Nephron progenitor cell (in vitro differentiated cells): Measurements from ENCODE around the gene EPS8L1.

Source experiments
- DNase-seq: peaks from one replicate; pipeline ENCODE4 v3.0.0; 2021
- H3K27ac Mint-ChIP-seq: 2 replicates; pipeline ENCODE4 v1.8.0; 2021; ENCODE audit warnings: mild to moderate bottlenecking, moderate library complexity, mixed read lengths
- H3K27me3 Mint-ChIP-seq: 2 replicates; pipeline ENCODE4 v1.8.0; 2021; ENCODE audit warnings: mild to moderate bottlenecking, low read depth, mixed read lengths; ENCODE audit not compliant: poor library complexity
- H3K36me3 Mint-ChIP-seq: 2 replicates; pipeline ENCODE4 v1.8.0; 2021; ENCODE audit warnings: low read depth, mixed read lengths
- H3K4me1 Mint-ChIP-seq: 2 replicates; pipeline ENCODE4 v1.8.0; 2021; ENCODE audit warnings: mixed read lengths
- H3K4me3 Mint-ChIP-seq: 2 replicates; pipeline ENCODE4 v1.8.0; 2021; ENCODE audit warnings: mild to moderate bottlenecking, moderate library complexity, mixed read lengths
- H3K9me3 Mint-ChIP-seq: 2 replicates; pipeline ENCODE4 v1.8.0; 2021; ENCODE audit warnings: mild to moderate bottlenecking, moderate library complexity, mixed read lengths
- CTCF ChIP-seq: fragments of 200-600 bp; sonication (generic); IDR thresholded peaks from 2 replicates; pipeline ENCODE4 v1.5.0; 2021; ENCODE audit warnings: antibody characterized with exemption

EPS8L1 gene

GRCh38 chr19:55087542-55087901 is 11.9 kb downstream of the EPS8L1 start:
- no peak for TF ChIP-seq CTCF
- DNase-seq, result no peak
- H3K9me3 Mint-ChIP-seq, result peaks cover 8% of the 10 kb centered on the region
- H3K36me3 Mint-ChIP-seq, result peaks cover 4% of the 10 kb centered on the region
- H3K27ac Mint-ChIP-seq, result no peak overlapping the region
- H3K4me3 Mint-ChIP-seq, result peak overlapping the region; percentile 87
- peaks cover 50% of the 10 kb centered on the region for H3K27me3 Mint-ChIP-seq
- peaks cover 54% of the 10 kb centered on the region for H3K4me1 Mint-ChIP-seq

GRCh38 chr19:55088021-55088451 is 12.4 kb downstream of the EPS8L1 start:
- no peak for TF ChIP-seq CTCF
- no peaks in the 10 kb centered on the region for H3K36me3 Mint-ChIP-seq
- no peak overlapping the region for H3K27ac Mint-ChIP-seq
- peaks cover 44% of the 10 kb centered on the region for H3K27me3 Mint-ChIP-seq
- peaks cover 2% of the 10 kb centered on the region for H3K9me3 Mint-ChIP-seq
- H3K4me3 Mint-ChIP-seq, result peak overlapping the region; percentile 87
- peaks cover 48% of the 10 kb centered on the region for H3K4me1 Mint-ChIP-seq
- no peak for DNase-seq

GRCh38 chr19:55088543-55089341 is 13.1 kb downstream of the EPS8L1 start:
- no peaks in the 10 kb centered on the region for H3K36me3 Mint-ChIP-seq

DNA sequence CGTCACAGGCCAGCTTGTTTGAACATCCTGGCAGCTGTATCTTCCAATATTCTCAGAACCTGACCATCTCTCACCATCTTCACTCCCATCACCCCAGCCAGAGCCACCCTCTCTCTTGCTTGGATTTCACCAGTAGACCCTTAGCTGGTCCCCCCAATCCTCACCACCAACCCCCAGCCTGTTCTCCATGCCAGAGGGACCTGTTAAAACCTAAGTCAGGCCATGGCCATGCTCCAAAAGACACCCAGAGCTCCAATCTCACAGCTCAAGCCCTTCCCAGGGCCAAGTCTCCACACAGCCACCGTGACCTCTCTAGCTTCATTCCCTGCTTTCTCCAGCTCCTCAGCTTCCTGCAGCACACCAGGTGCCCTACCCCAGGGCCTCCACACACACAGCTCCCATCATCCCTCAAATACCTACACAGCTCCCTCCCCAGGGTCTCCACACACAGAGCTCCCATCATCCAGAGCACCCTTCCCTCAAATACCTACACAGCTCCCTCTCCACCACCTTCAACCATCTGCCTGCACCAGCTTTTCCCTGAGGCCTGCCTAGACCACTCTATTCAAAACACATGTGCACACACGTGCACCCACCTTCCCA is 13.8 kb downstream of the EPS8L1 start:
- H3K4me3 Mint-ChIP-seq, result no peak overlapping the region
- no peak for DNase-seq
- H3K9me3 Mint-ChIP-seq, result no peaks in the 10 kb centered on the region
- H3K36me3 Mint-ChIP-seq, result no peaks in the 10 kb centered on the region
- H3K4me1 Mint-ChIP-seq, result peaks cover 40% of the 10 kb centered on the region
- H3K27me3 Mint-ChIP-seq, result peaks cover 30% of the 10 kb centered on the region
- peak overlapping the region; percentile 65 for H3K27ac Mint-ChIP-seq
- TF ChIP-seq CTCF, result no peak

More at GRCh38 chr19:55088543-55089341, 13.1 kb downstream of the EPS8L1 start:
- H3K4me3 Mint-ChIP-seq, result peak overlapping the region; percentile 87
- H3K4me1 Mint-ChIP-seq, result peaks cover 46% of the 10 kb centered on the region
- H3K27me3 Mint-ChIP-seq, result peaks cover 37% of the 10 kb centered on the region
- TF ChIP-seq CTCF, result peak; percentile 92
- H3K9me3 Mint-ChIP-seq, result no peaks in the 10 kb centered on the region
- DNase-seq, result peak; percentile 97
- peak overlapping the region; percentile 69 for H3K27ac Mint-ChIP-seq

DNA sequence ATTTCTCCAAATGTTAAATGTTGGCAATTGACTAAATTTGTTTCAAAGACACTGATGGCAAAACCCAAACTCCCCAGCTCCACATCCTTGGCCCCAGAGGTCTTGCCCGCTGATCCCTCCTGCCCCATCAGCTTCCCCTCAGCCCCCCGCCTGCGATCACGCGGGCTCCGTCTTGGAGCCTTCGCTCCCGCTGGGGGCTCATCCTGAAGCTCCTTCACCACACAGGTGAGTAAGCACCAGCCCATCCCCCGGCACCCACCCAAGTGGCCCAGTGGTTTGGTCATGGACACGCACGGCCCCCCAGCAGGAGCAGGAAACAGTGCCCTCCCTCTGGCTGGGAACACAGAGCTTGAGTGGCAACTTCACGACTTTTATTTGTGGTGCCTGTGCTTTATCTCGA is 14.9 kb downstream of the EPS8L1 start:
- Mint-ChIP-seq H3K27ac (no peak overlapping the region), H3K27me3 (peaks cover 22% of the 10 kb centered on the region), H3K4me1 (peaks cover 45% of the 10 kb centered on the region), H3K9me3 (no peaks in the 10 kb centered on the region), H3K4me3 (no peak overlapping the region), H3K36me3 (peaks cover 4% of the 10 kb centered on the region)
- DNase-seq, result no peak
- TF ChIP-seq CTCF, result no peak
